GM19328 (cell line): ENCODE measurements around the gene DSCAML1.

Source experiments
- ATAC-seq: cut with Tn5 transposase; IDR thresholded peaks from one replicate; pipeline ENCODE4 v1.9.1; 2021; ENCODE audit warnings: mild to moderate bottlenecking, moderate library complexity; ENCODE audit not compliant: unreplicated experiment

DSCAML1 gene

GRCh38 chr11:117795638-117796455 is 1.2 kb downstream of the DSCAML1 start:
- ATAC-seq: no peak

DNA sequence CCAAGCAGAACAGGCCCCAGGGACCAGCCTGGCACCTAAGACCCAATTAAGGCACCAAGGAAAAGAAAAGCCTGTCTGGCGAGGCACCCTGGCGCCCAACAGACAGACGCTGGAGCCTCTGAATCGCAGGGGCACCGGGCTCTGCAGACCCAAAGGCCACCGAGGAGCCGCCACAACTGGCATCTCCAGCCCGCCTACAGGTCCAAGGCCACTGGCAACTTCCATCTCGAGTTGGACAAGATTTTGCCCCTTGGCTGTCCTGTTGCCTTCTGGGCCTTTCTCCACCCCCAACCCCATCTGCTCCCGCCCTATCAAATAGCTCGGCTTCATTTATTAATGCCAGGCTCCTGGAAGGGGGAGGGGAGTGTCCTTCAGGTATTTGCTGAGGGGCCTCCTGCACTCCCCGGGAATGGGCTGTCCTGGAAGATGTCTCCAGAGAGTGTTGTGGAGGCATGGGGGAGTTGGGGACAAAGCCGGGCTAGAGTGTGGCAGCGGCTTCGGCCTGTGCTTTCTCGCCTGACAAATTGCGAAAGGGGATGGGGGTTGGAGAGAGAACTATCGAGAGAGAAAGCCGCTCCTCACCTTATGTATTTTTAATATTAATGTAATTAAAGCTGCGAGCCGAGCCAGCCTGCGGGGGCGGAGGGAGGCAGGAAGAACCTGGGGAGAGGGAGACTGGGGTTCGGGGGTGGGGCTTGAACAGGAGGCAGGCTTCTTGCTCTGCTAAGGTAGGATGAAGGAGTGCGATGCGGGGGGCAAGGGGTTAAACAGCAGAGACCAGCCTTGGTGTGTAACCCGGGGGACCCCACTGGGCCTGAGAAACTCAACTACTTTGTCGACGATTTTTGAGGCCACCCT is 2.0 kb downstream of the DSCAML1 start:
- no peak for ATAC-seq

- no peak for ATAC-seq
Observed at GRCh38 chr11:117794135-117794534, 2.9 kb downstream of the DSCAML1 start.

DNA sequence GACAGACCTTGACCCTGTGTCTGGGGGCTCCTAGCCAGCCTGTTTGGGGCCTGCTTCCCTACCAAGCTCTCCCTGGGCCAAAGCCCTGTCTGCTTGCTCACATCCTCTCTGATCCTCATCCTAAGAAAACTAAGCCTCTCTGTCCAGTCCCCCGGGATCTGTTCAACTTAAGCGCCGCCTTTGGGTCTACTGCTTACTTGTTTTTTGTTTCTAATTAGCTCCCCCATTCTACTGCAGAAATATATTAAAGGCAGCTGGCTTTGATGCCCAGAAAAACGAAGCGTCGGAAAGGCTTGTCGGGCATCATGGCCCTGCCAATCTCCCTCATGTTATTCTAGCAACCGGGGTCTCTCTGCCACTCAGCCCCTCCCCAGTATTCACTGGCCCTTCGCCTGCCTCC is 3.4 kb downstream of the DSCAML1 start:
- no peak for ATAC-seq

DNA sequence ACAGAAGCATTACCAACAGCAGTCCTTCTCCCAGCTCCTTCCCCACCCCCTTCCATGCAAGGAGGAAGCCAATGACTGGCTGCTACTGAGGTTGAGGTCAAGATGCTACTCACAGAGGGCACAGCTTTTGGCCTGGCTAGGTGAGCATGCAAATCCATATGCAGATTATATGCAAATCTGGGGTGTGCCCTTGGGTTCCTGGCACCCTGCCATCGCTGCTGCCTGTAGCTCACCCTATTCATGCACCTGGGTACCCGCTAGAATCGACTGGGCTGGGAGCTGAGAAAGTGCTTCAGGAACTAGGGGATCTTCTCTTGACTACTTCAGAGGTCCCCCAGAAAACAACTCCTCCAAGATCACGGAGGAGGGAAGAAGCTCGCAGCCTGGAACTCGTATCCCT is 4.0 kb downstream of the DSCAML1 start:
- no peak for ATAC-seq

- no peak for ATAC-seq
Observed at GRCh38 chr11:117792241-117792640, 4.8 kb downstream of the DSCAML1 start.

DNA sequence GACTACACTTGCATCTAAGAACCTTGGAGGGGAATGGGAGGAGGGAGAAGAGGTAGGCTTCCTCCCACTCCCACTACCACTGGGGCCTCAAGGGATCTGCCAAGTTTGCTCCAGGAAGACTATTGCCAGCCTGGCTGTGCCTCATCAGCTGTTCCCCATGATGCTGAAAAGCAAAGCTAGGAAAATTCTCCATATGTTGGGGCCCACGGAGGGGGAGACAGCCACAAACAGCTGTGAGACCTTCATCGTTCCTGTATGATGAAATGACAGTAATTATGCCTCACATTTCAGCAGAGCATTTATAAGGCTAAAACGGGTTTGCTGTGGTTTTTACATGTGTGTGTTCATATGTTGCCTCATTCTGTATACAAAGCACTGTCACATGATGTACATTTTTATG is 6.7 kb downstream of the DSCAML1 start:
- ATAC-seq: no peak

DNA sequence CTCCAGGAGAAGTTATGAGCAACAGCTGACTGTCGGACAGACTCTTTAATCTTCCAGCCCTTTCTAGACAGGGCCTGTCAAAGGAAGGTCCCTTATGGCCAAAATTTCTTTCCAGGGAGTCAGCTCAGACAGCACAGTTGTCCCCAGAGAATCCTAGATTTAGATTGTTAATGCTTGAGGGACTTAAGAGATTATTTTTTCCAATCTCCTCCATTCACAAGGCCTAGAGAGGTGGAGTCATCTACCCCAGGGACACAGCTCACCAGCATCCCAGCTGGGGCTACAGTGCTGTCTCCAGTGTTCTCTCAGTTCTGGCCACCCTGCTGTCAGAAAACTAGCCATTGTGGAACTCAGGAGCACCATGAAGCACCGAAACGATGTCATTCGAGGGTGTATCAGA is 7.8 kb downstream of the DSCAML1 start:
- no peak for ATAC-seq

DNA sequence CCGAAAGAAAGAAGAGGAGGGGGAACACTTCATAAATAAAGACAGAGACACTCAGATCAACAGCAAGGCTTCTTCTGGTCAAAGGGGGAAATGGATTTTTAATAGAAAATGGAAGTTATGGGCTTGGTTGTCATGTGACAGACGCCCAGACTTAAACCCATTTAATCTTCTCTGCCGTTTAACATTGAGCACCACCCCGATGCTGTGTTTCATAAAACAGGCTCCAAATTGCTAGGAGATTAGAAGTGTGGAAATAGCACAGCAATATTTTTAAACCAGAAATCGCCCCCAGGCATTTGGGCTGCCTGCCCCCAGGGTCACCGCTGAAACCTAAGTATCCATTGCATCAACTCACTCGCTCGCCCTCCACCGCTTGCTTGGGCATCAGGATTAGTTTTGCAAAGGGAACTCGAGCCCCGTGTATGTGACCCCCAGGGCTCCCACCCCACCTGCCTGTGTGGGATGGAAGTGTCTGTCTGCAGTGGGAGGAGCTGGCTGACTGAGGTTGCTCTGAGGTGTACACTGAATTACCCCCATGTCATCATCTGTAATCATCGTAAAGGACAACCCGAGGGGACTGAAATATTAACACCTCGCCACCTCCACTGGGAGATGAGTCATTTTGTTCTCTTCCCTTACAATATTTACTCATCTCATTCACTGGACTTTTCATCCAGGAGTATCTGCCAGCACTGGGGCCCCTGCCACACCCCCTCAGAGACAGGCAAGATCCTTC is 10.7 kb downstream of the DSCAML1 start:
- no peak for ATAC-seq

- no peak for ATAC-seq
Observed at GRCh38 chr11:117782101-117782500, 14.9 kb downstream of the DSCAML1 start.

GRCh38 chr11:117781627-117782026 is 15.4 kb downstream of the DSCAML1 start:
- ATAC-seq: no peak

DNA sequence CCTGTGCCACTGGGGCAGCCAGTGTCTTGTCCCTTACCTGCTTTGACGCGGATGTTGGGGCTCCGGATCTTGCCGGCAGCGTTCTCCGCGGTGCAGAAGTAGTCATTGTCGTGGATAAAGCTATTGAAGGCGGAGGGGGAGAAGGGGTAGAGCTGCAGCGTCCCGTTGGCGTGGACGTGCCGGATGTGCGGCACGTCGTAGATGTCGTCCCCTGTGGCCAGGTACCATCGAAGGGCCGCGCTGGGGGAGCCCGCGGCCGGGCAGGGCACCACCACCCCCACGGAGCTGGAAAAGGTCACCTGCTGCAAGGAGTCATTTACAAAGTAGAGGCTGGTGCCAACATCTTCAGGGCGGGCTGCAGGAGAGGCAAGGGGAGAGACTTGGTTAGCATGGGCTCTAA is 16.6 kb downstream of the DSCAML1 start:
- no peak for ATAC-seq

- no peak for ATAC-seq
Observed at GRCh38 chr11:117774553-117774952, 22.5 kb downstream of the DSCAML1 start.

- no peak for ATAC-seq
Observed at GRCh38 chr11:117772360-117772759, 24.7 kb downstream of the DSCAML1 start.

- no peak for ATAC-seq
Observed at GRCh38 chr11:117771841-117772240, 25.2 kb downstream of the DSCAML1 start.

DNA sequence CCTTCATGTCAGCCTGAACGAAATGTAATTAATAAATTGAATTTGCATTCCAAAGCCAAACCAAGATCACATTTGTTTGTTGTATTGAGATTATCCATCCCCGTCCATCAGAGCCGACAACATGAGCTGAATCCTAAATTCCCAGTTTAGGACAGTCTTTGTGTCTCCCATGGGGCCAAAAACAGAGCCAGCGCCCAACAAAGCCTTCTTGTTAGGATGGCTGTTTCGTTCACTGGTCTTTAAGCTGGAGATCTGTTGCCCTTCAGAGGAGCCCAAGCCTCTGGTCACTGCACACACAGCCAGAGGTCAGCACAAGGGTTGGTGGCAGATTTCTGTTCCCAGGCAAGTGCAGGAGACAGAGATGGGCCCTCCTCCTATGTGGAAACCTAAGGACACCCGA is 25.8 kb downstream of the DSCAML1 start:
- ATAC-seq: no peak

GRCh38 chr11:117770061-117770460 is 27.0 kb downstream of the DSCAML1 start:
- no peak for ATAC-seq

GRCh38 chr11:117769533-117769932 is 27.5 kb downstream of the DSCAML1 start:
- ATAC-seq: no peak

- ATAC-seq: no peak
Observed at GRCh38 chr11:117768506-117768905, 28.5 kb downstream of the DSCAML1 start.

DNA sequence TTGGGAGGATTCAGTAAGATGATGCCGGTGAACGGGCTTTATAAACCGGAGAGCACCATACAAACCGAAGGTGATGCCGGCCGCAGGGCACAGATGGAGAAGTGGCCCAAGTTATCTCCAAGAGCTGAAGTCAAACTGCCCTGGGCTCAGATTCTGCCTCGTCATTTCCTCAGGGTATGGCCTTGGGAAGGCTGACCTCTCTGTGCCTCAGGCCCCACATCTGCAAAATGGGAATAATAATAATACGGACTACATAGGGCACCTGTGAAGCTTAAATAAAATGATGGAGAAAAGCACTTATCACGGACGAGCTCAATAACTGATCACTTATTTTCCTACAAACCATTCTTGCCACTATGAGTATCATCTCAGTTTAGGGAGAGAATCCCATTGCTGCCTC is 29.9 kb downstream of the DSCAML1 start:
- no peak for ATAC-seq

DNA sequence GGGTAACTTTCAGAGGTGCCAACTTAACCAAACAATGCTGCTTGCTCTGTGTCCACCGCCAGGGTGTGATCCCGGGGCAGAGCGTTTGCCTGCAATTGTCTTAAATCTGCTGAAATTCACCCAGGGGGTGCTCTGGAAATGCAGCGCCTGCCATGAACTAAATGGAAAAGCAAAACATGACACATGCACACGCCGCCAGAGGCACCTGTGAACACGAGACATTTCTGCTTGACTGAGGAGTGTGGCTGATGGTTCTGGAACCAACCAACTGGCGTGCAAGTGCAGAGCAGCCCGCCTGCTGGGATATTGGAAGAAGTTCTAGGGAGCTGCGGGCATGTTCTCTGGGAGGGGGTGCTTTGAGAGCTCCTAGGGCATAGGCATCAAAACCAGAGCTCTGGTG is 30.4 kb downstream of the DSCAML1 start:
- ATAC-seq: no peak
